GM12891 (cell line): ENCODE measurements around the gene RNFT2.
A peak's percentile ranks its signal among the peaks of the same experiment; 100 is the strongest.

Experiments
- DNase-seq: peaks from one replicate; pipeline ENCODE4 v3.0.0; 2011; ENCODE audit warnings: low spot score; ENCODE audit not compliant: insufficient read length
- FAIRE-seq: peaks from 2 replicates; lab custom pipeline; 2011; peaks lifted over from hg19 to GRCh38; lab: Jason Lieb, UNC
- PAX5 ChIP-seq: IDR thresholded peaks from 2 replicates; pipeline ENCODE4 v1.6.1; 2011; ENCODE audit warnings: low read length, moderate library complexity, mild to moderate bottlenecking; ENCODE audit not compliant: insufficient read depth, severe bottlenecking
- POLR2A ChIP-seq: IDR thresholded peaks from 2 replicates; pipeline ENCODE4 v1.6.1; 2011; ENCODE audit warnings: low read depth, low read length, control low read depth
- POLR2AphosphoS5 ChIP-seq: IDR thresholded peaks from 2 replicates; pipeline ENCODE4 v1.6.1; 2011; ENCODE audit warnings: low read depth, low read length, control low read depth
- POU2F2 ChIP-seq: IDR thresholded peaks from 2 replicates; pipeline ENCODE4 v1.6.1; 2011; ENCODE audit warnings: low read depth, mild to moderate bottlenecking, control low read depth, low read length, moderate library complexity
- SPI1 ChIP-seq: IDR thresholded peaks from 2 replicates; pipeline ENCODE4 v1.6.1; 2011; ENCODE audit warnings: low read depth, low read length, control low read depth
- TAF1 ChIP-seq: IDR thresholded peaks from 2 replicates; pipeline ENCODE4 v1.6.1; 2011; ENCODE audit warnings: low read depth, low read length, control low read depth

RNFT2 gene

DNA sequence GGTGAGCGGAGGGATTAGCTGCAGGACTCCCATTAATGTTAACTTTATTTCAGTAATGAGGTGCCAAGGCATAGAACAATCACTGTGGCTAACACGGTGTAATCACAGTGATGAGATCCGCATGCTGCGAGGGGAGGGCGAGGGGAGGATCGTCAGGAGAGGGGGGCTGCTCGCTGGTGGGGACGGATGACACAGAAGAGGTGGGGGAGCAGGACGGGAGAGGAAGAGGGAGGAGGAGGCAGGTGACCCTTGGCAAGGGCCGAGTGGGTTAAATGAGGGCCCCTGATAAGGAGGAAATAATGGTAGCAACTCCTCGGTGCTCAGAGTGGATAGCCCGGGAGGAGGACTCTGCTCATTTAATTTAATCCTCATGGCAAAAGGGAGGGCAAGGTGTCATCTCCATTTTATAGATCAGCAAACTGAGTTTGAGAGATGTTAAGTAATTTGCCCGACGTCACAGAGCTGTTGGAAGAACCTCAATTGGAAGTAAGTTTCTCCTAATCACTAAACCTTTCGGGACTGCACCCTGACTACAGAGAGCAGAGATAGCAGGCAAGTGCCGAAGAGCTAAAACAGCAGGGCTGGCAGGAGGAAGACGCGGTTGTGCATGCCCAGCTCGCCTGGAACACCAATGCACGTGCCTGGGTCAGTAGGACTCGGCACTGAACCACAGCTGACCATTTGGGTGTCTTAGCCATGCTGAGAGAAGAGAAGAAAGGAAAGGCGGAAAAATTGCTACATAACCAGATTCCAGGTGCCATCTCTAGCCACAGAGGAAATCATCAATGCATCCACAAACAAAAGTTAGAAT is 43.3 kb upstream of the RNFT2 start:
- peak; percentile 56 for FAIRE-seq
- TF ChIP-seq POU2F2 (no peak), PAX5 (no peak), TAF1 (no peak), POLR2A (no peak), POLR2AphosphoS5 (no peak), SPI1 (no peak)
- no peak for DNase-seq

DNA sequence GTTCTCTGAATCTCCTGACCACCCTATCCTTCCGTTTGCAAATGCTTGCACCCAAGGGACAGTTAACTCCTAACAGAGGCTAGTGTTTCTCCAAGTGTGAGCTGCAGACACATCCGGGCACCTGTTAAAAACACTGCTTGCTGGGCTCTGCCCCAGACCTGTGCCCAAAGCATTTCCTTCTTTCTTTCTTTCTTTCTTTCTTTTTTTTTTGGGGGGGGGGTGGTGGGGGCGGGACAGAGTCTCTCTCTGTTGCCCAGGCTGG is 42.7 kb upstream of the RNFT2 start:
- DNase-seq (no peak), FAIRE-seq (peak; percentile 9)

DNA sequence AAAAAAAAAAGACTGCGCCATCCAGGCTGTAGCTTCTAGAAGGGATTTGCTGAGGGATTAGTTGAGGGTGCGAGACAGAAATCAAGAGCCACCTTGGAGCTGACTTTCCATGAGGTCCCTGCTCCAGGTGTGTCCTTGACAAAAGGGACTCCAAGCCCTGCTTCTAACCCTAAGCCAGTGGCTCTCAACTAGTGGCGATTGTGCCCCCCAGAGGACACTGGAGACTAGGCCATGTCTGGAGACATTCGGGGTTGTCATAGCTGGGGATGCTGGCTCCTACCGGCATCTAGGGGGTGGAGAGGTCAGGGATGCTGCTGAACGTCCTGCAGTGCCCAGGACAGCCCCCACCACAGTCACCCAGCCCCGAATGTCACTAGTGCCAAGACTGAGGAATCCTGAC is 40.8 kb upstream of the RNFT2 start:
- no peak for FAIRE-seq
- TF ChIP-seq TAF1 (no peak), POU2F2 (no peak), POLR2A (no peak), POLR2AphosphoS5 (no peak)
- no peak for DNase-seq

More for the DNA sequence above, 42.7 kb upstream of the RNFT2 start:
- TF ChIP-seq POLR2A = no peak
- no peak for TF ChIP-seq POLR2AphosphoS5
- TF ChIP-seq SPI1 = no peak
- no peak for TF ChIP-seq TAF1
- no peak for TF ChIP-seq PAX5
- TF ChIP-seq POU2F2 = no peak

DNA sequence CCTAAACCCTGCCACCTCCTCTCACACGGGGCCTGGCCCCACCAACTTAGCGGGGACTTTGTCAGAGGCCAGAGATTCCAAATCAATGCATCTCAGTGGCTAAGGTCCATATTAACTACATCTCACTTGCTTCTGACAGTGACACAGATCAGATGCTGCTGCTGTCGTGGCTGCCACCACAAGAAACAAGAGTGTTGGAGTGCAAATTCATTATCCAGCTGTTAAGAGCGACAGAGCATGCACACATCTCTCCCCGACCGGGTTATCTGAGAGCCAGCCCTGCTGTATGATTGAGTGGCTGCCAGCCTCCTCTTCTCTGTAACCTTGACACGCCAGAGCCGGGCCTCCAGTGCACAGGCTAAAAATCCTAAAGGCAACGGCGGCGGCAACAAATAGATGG is 40.4 kb upstream of the RNFT2 start:
- TF ChIP-seq SPI1 (no peak), PAX5 (no peak), POLR2A (no peak), TAF1 (no peak), POU2F2 (no peak), POLR2AphosphoS5 (no peak)
- FAIRE-seq (no peak), DNase-seq (no peak)

DNA sequence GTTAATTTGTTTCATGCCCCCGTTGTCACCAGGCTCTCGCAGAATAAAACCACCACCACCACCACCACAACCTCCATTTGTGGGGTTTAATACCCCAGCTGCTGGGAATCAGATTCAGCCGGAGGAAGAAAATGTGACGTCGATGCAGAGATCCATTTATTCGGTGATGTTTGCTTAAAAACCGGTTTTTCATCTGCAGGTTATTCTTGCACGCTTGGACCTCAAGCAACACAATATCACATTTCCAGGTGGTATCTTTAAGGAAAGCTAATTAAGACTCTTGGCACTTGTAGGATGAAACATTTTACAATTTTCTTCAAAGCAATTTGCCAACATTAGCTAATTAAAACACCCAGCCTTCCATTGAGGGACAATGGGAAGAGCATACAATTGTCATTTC is 40.0 kb upstream of the RNFT2 start:
- TF ChIP-seq POLR2A = no peak
- no peak for TF ChIP-seq PAX5
- no peak for TF ChIP-seq POLR2AphosphoS5
- TF ChIP-seq SPI1 = no peak
- TF ChIP-seq POU2F2 = no peak
- no peak for TF ChIP-seq TAF1
- DNase-seq (no peak), FAIRE-seq (no peak)

DNA sequence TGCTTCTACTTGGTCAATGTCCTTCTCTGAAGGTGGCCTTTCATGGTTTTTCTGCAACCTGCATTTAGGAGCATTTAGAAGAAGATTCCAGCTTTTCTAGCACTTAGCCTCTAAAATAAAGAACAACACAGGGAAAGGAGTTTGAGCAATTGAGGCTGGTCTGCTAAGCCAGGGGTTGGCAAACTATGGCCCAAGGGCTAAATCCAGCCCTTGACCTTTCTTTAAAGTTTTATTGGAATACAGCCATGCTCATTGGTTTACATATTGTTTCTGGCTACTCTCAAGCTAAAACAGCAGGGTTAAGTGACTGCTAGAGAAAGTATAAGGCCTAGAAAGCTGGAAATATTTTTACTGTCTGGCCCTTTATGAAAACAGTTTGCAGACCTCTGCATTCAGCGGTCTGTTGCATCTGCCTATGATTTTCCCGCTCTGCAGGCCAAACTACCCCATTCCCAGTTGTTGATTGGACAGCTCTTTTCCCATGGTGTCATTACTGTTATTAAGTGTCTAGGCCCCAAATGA is 39.5 kb upstream of the RNFT2 start:
- no peak for TF ChIP-seq TAF1
- no peak for TF ChIP-seq PAX5
- no peak for TF ChIP-seq POLR2A
- FAIRE-seq (no peak), DNase-seq (no peak)

DNA sequence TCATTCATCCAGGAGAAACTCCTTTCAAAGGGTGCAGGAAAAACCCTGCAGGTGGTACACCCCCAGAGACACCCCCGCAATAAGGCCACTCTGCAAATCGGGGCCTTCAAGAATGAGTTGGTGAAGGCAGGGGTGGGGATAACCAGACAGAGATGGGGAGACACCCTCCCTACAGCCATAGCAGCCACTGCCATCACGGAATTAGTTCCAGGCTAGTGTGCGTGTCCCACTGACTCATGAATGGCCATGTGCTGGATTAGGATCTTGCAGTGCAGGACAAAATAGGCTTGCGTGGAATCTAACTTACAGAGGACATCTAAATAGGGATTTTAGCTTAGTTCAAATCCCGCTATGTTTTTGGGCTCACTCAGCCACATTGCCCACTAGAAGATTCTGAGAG is 38.0 kb upstream of the RNFT2 start:
- FAIRE-seq (no peak), DNase-seq (no peak)
- TF ChIP-seq PAX5 (no peak), POU2F2 (no peak), POLR2A (no peak), TAF1 (no peak), SPI1 (no peak), POLR2AphosphoS5 (no peak)

DNA sequence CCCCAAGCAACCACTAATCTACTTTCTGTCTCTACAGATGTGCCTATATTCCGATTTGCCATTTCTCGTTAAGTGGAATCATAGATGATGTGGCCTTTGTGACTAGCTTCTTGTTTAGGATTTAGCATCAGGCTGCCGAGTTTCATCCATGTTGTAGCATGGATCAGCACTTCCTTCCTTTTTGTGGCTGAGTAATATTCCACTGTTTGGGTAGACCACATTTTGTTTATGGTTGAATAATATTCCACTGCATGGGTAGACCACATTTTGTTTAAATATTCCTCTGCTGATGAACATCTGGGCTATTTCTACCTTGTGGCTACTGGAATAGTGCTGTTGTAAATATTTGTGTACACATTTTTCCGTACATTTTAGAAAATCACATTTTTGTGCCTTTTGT is 36.7 kb upstream of the RNFT2 start:
- DNase-seq = no peak
- no peak for TF ChIP-seq SPI1
- no peak for TF ChIP-seq POU2F2
- no peak for TF ChIP-seq TAF1
- no peak for TF ChIP-seq POLR2AphosphoS5
- no peak for TF ChIP-seq PAX5
- TF ChIP-seq POLR2A = no peak
- no peak for FAIRE-seq

DNA sequence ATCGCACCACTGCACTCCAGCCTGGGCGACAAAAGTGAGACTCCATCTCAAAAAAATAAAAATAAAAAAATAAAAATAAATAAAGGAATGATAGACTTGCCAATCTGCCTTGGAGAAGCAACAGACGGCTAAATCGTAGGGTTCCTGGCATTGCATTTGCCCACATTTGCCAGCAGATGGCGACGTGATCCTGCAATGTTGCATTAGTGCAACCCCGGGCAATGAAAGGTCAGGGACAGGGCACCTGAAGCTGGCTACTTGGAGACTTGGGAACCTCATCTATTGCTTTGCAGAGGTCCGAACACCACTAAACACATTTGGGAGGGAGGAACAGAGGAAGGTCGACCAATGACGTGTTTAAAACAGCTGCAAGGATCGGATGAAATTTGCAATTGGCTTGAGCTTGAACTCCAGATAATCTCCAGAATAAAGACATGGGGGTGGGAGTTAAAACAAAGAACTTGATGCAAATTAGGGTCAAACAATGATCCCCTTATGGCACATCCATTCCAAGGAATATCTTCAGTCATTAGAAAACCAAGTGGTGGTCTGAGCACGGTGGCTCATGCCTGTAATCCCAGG is 34.8 kb upstream of the RNFT2 start:
- DNase-seq = peak; percentile 39
- TF ChIP-seq POLR2A (no peak), PAX5 (no peak), SPI1 (no peak), TAF1 (no peak), POLR2AphosphoS5 (no peak), POU2F2 (no peak)
- peak; percentile 90 for FAIRE-seq

DNA sequence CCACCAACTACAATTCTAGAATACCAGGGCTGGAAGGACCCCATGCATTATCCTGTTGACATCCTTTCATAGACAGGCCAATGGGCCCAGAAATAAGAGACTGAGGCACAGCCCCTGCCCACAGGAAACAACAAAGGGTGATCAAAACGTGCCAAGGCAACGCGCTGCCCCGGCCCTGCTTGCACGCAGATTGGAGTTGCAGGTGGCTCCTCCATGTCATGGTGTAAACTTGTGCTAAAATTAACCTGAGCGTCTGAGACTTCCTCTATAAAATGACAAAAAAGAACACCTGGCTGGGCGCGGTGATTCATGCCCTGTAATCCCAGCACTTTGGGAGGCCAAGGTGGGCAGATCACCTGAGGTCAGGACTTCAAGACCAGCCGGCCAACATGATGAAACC is 30.4 kb upstream of the RNFT2 start:
- TF ChIP-seq POLR2AphosphoS5 (no peak), TAF1 (no peak), POU2F2 (no peak), POLR2A (no peak), SPI1 (no peak), PAX5 (no peak)
- DNase-seq (no peak), FAIRE-seq (no peak)
